Ovary (tissue), 3 donors: ENCODE data around the gene JMJD7.

Experiments used
- EP300 ChIP-seq: sonication (generic); formaldehyde crosslinking; IDR thresholded peaks from one replicate; pipeline ENCODE4 v1.6.1; 2017; ENCODE audit warnings: antibody characterized with exemption
- POLR2A ChIP-seq: fragments of 450-650 bp; IDR thresholded peaks from one replicate; pipeline ENCODE4 v1.6.1; 2017; ENCODE audit warnings: antibody characterized with exemption, mild to moderate bottlenecking, moderate library complexity
- TF ChIP-seq, protein P1 (sequence below), 3 donors: fragments of 450-650 bp in 2 of 3; fragments of 200-600 bp in 1 of 3; IDR thresholded peaks; one replicate each; pipeline versions ENCODE4 v1.5.1 to v1.8.0; 2016 to 2022; ENCODE audit warnings: antibody characterized with exemption in 3 of 3, mild to moderate bottlenecking in 1 of 3
- donor health status: DM: no; HTN: no; CAD: no.

DNA sequence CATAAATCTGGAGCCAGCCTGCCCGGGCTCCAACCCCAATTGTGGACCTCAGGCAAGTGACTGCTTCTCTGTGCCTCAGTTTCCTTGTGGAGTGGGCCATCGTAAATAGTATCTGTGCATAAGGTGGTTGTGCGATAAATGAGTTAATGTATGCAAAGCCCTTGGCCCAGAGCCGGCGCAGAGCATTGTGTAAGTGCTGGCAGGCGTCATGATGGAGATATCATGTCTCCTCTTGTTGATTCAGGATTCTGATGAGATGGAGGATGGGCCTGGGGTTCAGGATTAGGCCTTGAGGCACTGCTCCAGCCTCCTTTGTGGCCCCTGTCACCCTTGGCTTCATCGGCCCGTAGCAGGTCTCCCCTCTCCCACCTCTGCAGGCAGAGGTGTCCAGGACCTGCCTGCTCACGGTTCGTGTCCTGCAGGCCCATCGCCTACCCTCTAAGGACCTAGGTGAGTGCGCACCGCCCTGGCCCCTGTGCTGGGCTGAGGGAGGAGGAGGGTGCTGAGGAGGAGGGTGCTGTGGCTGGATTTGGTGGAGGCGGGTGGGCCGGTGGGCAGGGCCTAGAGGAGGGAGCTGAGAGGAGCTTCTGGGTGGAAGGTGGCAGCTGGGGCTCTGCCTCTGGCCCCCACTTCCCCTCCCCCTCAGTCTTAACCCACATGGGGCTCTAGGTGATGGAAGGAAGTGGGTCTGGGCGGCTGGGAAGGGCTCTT, 12.0 kb downstream of the JMJD7 start:
- TF ChIP-seq, protein P1, sequence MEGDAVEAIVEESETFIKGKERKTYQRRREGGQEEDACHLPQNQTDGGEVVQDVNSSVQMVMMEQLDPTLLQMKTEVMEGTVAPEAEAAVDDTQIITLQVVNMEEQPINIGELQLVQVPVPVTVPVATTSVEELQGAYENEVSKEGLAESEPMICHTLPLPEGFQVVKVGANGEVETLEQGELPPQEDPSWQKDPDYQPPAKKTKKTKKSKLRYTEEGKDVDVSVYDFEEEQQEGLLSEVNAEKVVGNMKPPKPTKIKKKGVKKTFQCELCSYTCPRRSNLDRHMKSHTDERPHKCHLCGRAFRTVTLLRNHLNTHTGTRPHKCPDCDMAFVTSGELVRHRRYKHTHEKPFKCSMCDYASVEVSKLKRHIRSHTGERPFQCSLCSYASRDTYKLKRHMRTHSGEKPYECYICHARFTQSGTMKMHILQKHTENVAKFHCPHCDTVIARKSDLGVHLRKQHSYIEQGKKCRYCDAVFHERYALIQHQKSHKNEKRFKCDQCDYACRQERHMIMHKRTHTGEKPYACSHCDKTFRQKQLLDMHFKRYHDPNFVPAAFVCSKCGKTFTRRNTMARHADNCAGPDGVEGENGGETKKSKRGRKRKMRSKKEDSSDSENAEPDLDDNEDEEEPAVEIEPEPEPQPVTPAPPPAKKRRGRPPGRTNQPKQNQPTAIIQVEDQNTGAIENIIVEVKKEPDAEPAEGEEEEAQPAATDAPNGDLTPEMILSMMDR (IDR thresholded peaks at IDR 0.05), result no peak
- TF ChIP-seq POLR2A, result no peak
- no peak for TF ChIP-seq EP300
